BE2C (cell line): Measurements from ENCODE around the gene CSRNP3.

Experiments used
- DNase-seq: peaks from one replicate; pipeline ENCODE4 v3.0.0-alpha.2; 2020
- H3K27me3 ChIP-seq: fragments of 250-450 bp; sonication (Bioruptor Pico); 2 replicates; pipeline ENCODE4 v1.5.1; 2020; ENCODE audit warnings: mild to moderate bottlenecking
- H3K36me3 ChIP-seq: fragments of 250-450 bp; sonication (Bioruptor Pico); 2 replicates; pipeline ENCODE4 v1.5.1; 2020; ENCODE audit warnings: mild to moderate bottlenecking
- H3K4me1 ChIP-seq: fragments of 250-450 bp; sonication (Bioruptor Pico); 2 replicates; pipeline ENCODE4 v1.5.1; 2020
- H3K4me3 ChIP-seq: 2 replicates; pipeline ENCODE4 v1.5.1; 2011; ENCODE audit warnings: low read depth, low read length
- H3K9me3 ChIP-seq: fragments of 250-450 bp; sonication (Bioruptor Pico); 2 replicates; pipeline ENCODE4 v1.5.1; 2020
- TF ChIP-seq, protein P1 (sequence below): IDR thresholded peaks from 2 replicates; pipeline ENCODE4 v1.5.1; 2012; ENCODE audit warnings: mild to moderate bottlenecking, low read depth, low read length

Gene CSRNP3

DNA sequence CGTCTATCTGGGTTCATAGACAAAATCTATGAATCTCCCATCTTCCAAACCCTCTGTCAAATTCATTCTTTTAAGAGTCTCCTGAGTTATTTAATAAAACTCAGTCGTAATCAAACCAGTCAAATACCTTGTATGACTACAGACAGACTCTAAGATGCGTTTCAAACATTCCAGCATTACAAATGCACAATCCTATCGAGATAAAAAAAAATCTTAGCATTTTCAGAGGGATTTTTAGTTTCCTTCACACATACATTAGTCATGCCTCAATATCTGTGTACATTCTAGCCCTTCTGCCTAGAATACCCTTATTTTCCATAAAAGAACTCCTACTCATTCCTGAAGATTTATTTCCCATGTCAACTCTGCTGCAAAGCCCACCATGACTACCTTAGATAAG lies 96.5 kb downstream of the CSRNP3 start:
- Histone ChIP-seq H3K36me3 (no peaks in the 10 kb centered on the region), H3K4me1 (peaks cover 2% of the 10 kb centered on the region; the same call in 1 of the 2 replicates), H3K4me3 (no peak overlapping the region), H3K9me3 (no peaks in the 10 kb centered on the region), H3K27me3 (no peaks in the 10 kb centered on the region)
- DNase-seq = no peak
- TF ChIP-seq, protein P1, sequence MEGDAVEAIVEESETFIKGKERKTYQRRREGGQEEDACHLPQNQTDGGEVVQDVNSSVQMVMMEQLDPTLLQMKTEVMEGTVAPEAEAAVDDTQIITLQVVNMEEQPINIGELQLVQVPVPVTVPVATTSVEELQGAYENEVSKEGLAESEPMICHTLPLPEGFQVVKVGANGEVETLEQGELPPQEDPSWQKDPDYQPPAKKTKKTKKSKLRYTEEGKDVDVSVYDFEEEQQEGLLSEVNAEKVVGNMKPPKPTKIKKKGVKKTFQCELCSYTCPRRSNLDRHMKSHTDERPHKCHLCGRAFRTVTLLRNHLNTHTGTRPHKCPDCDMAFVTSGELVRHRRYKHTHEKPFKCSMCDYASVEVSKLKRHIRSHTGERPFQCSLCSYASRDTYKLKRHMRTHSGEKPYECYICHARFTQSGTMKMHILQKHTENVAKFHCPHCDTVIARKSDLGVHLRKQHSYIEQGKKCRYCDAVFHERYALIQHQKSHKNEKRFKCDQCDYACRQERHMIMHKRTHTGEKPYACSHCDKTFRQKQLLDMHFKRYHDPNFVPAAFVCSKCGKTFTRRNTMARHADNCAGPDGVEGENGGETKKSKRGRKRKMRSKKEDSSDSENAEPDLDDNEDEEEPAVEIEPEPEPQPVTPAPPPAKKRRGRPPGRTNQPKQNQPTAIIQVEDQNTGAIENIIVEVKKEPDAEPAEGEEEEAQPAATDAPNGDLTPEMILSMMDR = no peak

DNA sequence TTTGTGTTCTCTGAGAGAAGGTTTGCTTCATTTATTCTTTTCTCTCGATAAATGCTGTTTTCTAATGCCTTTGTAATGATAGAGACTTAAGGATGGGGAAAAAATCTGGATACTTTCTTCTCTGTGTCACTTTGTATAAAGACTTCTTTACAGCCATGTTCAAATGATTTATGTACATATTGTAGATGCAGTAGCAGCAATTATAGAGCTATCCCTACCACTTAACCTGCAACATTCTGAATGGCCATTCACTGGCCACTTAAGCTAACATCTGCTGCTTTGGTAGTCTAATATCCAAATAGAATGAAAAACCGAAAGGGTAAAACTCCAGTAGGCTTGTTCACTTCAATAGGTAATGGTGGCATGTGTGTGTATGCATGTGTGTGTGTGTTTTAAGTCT lies 97.8 kb downstream of the CSRNP3 start:
- peaks cover 2% of the 10 kb centered on the region; the same call in 1 of the 2 replicates for H3K4me1 ChIP-seq

DNA sequence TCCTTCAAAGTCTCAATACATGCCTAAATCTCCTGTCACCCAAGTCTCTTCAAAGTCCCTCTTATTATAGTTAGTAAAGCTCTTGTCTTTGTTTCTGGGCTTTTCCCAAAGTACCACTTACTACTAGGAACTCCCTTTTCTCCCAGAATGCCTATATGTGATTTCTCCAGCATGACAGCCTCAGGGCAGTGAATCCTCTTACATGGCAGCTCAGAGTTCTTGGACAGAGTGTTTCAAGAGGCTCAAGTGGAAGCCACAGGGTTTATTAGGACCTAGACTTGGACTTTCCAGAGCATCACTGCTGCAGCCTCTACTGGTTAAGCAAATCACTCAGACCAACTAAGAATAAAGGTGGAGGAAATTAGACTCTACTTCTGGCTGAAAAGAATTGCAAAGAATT lies 98.9 kb downstream of the CSRNP3 start:
- no peaks in the 10 kb centered on the region for H3K36me3 ChIP-seq
- no peak for DNase-seq
- H3K4me1 ChIP-seq = peaks cover 2% of the 10 kb centered on the region; the same call in 1 of the 2 replicates
- TF ChIP-seq, protein P1 = no peak
- H3K4me3 ChIP-seq = no peak overlapping the region
- no peaks in the 10 kb centered on the region for H3K9me3 ChIP-seq
- H3K27me3 ChIP-seq = no peaks in the 10 kb centered on the region

More for the DNA sequence above, 97.8 kb downstream of the CSRNP3 start:
- H3K27me3 ChIP-seq = no peaks in the 10 kb centered on the region
- DNase-seq = no peak
- no peak overlapping the region for H3K4me3 ChIP-seq
- no peaks in the 10 kb centered on the region for H3K9me3 ChIP-seq
- H3K36me3 ChIP-seq = no peaks in the 10 kb centered on the region
- TF ChIP-seq, protein P1 = no peak

DNA sequence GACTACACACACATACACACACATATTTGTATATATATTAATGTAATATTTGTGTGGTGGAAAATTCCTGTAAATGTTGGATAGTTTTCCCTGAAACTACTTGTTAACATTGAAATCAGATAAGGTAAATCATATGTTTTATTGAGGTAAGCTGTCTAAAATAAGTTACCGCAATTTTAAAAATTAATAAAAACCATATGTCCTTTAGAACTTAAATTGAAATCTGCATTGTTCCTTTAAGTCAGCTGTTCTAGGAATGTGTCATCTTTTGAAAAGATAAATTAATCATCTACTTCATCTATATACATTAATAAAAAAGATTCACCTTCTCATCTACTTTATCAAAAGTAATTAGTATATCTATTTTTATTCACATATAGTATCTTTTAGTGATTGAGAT lies 102.0 kb downstream of the CSRNP3 start:
- Histone ChIP-seq H3K4me3 (peak overlapping the region; percentile 68), H3K4me1 (peaks cover 2% of the 10 kb centered on the region; the same call in 1 of the 2 replicates), H3K36me3 (no peaks in the 10 kb centered on the region), H3K27me3 (no peaks in the 10 kb centered on the region), H3K9me3 (no peaks in the 10 kb centered on the region)
- TF ChIP-seq, protein P1 = no peak
- DNase-seq = no peak

DNA sequence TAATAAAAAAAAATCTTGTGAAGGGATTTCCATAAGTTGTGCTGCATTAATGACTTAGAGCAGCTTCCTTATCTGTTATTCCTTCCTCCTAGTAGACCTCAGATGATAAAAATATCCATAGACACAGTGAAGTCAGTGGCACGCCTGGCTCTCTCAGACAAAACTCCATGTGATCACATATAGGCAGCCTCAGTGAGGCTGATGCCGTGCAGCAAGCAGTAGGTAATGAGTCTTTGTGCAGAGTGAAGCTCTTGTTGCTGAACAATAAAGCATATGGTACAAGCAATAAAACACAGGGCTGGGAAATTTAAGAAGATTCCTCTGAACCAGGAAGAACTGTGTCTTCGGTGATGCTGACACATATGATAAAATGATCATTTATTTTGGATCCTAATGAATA lies 102.7 kb downstream of the CSRNP3 start:
- Histone ChIP-seq H3K27me3 (no peaks in the 10 kb centered on the region), H3K4me3 (peak overlapping the region; percentile 68), H3K4me1 (peaks cover 2% of the 10 kb centered on the region; the same call in 1 of the 2 replicates), H3K9me3 (no peaks in the 10 kb centered on the region), H3K36me3 (no peaks in the 10 kb centered on the region)
- DNase-seq = peak; percentile 60
- TF ChIP-seq, protein P1 = no peak

DNA sequence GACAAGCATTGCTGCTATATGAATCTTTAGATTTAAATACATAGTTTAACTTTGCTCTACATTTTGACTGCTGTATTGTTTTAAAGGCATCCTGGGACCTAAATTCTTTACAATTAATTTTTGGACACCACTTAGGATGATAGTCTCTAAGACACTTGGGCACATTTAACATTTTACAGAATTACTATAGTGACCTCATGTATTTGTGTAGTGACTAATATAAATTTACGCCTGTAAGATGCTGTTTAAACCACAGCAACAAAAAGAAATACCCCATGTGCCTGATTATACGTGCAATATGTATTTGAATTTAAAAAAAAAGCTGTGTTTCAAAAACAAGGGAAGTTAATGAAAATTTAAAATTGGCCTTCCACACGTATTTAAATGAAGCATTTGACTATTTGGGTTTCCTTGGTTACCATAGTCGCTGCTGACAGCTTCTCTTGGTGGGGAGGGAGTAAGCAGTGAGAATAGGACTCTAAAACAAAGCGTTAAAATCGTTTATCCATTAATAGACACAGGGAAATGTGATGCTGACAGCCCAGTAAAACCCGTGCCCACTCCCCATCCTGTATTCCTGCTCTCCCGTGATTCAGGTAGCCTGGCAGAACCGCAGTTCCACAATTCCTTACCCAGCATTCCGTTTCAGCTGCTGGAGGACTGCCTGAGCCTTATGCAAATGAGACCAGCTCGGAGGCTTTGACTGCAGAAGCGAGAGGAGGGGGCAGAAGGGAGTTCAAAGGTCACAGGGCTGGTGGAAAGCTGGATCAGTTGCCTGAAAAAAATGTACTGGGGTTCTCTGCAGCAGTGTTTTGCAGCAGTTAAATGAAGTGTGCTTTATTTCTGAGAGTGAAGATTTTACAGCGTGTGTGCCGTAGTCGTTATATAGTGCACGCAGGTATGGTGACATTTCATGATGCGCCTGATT lies 104.3 kb downstream of the CSRNP3 start:
- Histone ChIP-seq H3K27me3 (no peaks in the 10 kb centered on the region), H3K4me1 (0 out of 2 replicates have a peak, but pooled peaks cover 2% of the 10 kb centered on the region), H3K36me3 (no peaks in the 10 kb centered on the region), H3K4me3 (peak overlapping the region; percentile 68), H3K9me3 (no peaks in the 10 kb centered on the region)
- TF ChIP-seq, protein P1 = no peak
- DNase-seq = peak; percentile 66
